Body of pancreas (tissue), 4 donors: ENCODE data around the gene ZNF318. TPM values are rescaled to one million over a fixed set of nuclear protein-coding genes. Genes with fewer than 3 reads are reported as not detected.

Experiments
- ATAC-seq: fragments of 150-250 bp; one replicate; pipeline ENCODE4 v1.9.1; 2016
- DNase-seq, 4 donors: peaks; one replicate each; pipeline ENCODE4 v3.0.0-alpha.2; 2019
- H3K27ac ChIP-seq, 4 donors: fragments of 200-600 bp; sonication (generic); 1 replicate in 3 of 4; 2 replicates in 1 of 4; pipeline versions ENCODE4 v1.5.1 to v1.6.1; 2016 to 2019; ENCODE audit warnings: mild to moderate bottlenecking in 1 of 4, mixed read lengths in 1 of 4, moderate library complexity in 1 of 4
- H3K27me3 ChIP-seq, 2 donors: fragments of 200-600 bp; sonication (generic); one replicate each; pipeline ENCODE4 v1.6.0; 2016; ENCODE audit warnings: mild to moderate bottlenecking in 1 of 2
- H3K36me3 ChIP-seq, 2 donors: fragments of 200-600 bp; sonication (generic); replicated peaks in 1 of 2; 2 replicates each; pipeline ENCODE4 v1.5.1; 2016; ENCODE audit warnings: low read depth in 2 of 2; ENCODE audit not compliant: insufficient read depth in 1 of 2
- H3K4me1 ChIP-seq: fragments of 200-600 bp; sonication (generic); one replicate; pipeline ENCODE4 v1.6.0; 2016
- H3K4me3 ChIP-seq, 2 donors: fragments of 200-600 bp; sonication (generic); 1 replicate in 1 of 2; 2 replicates in 1 of 2; pipeline ENCODE4 v1.5.1; 2016 to 2019
- H3K9me3 ChIP-seq, 3 donors: fragments of 200-600 bp; sonication (generic); 1 replicate in 2 of 3; 2 replicates in 1 of 3; pipeline ENCODE4 v1.5.1; 2016
- CTCF ChIP-seq, 7 experiments: fragments of 450-650 bp in 4 of 7; fragments of 200-600 bp in 3 of 7; sonication (generic) in 3 of 7; IDR thresholded peaks; one replicate each; pipeline ENCODE4 v1.5.1; 2016 to 2019; ENCODE audit warnings: antibody characterized with exemption in 7 of 7
- POLR2A ChIP-seq, 3 donors: fragments of 450-650 bp; IDR thresholded peaks; one replicate each; pipeline ENCODE4 v1.6.1; 2016; ENCODE audit warnings: antibody characterized with exemption in 3 of 3, mild to moderate bottlenecking in 2 of 3
- WGBS, 2 donors: methylation state at CpG; one replicate each; pipeline ENCODE4 v1.1.5; 2017; 5-methylcytosine and 5-hydroxymethylcytosine counted together
- intact Hi-C: fragments of 100-400 bp; cut with DNase I; formaldehyde crosslinking; loops from one replicate; pipeline ENCODE4 v1.15.1; 2023
- total RNA-seq, 2 donors: library from RNA; depleted of rRNA; stranded (reverse); fragments of >200 nt; gene quantifications; one replicate each; pipeline ENCODE4 v1.1.0, GENCODE V29; 2016

ZNF318 gene
- total RNA-seq, 2 donors from 2014 or later: 14.0 to 14.5 TPM

GRCh38 chr6:43367245-43367984, 2.0 kb downstream of the ZNF318 start:
- no peak overlapping the region for H3K27ac ChIP-seq
- ATAC-seq (no peak), DNase-seq (no peak)
- peaks cover 0 to 4% of the 10 kb centered on the region in 2 donors for H3K36me3 ChIP-seq
- H3K9me3 ChIP-seq: no peaks in the 10 kb centered on the region
- TF ChIP-seq POLR2A (IDR thresholded peaks at IDR 0.05) (no peak), CTCF (IDR thresholded peaks at IDR 0.05) (no peak)
- intact Hi-C loops: no loop called here
- H3K4me3 ChIP-seq: no peak overlapping the region
- H3K4me1 ChIP-seq: peaks cover 24% of the 10 kb centered on the region
- WGBS, 2 donors: 76 to 89% methylated on average over 9 of the region's 9 CpGs
- no peaks in the 10 kb centered on the region for H3K27me3 ChIP-seq

GRCh38 chr6:43361269-43361668, 8.2 kb downstream of the ZNF318 start:
- Histone ChIP-seq H3K4me3 (no peak overlapping the region), H3K36me3 (peaks cover 0 to 14% of the 10 kb centered on the region in 2 donors), H3K9me3 (no peaks in the 10 kb centered on the region), H3K27me3 (no peaks in the 10 kb centered on the region), H3K4me1 (peaks cover under 1% of the 10 kb centered on the region), H3K27ac (no peak overlapping the region)
- no peak for DNase-seq
- ATAC-seq: no peak
- 92 to 96% methylated on average over 2 of the region's 2 CpGs for WGBS, 2 donors
- intact Hi-C loops: no loop called here
- no peak for TF ChIP-seq POLR2A (IDR thresholded peaks at IDR 0.05)
- peak in 1 of 7 experiments; percentile 11 for TF ChIP-seq CTCF (IDR thresholded peaks at IDR 0.05)

GRCh38 chr6:43359831-43360230, 9.6 kb downstream of the ZNF318 start:
- no peak for TF ChIP-seq CTCF (IDR thresholded peaks at IDR 0.05)
- TF ChIP-seq POLR2A (IDR thresholded peaks at IDR 0.05): no peak
- Histone ChIP-seq H3K4me1 (no peaks in the 10 kb centered on the region), H3K9me3 (no peaks in the 10 kb centered on the region), H3K27ac (no peak overlapping the region), H3K27me3 (no peaks in the 10 kb centered on the region), H3K4me3 (no peak overlapping the region), H3K36me3 (peaks cover 0 to 18% of the 10 kb centered on the region in 2 donors)
- no peak for DNase-seq
- WGBS, 2 donors: 79 to 88% methylated on average over 1 of the region's 1 CpG
- intact Hi-C loops: no loop called here
- ATAC-seq: no peak

- intact Hi-C loops: no loop called here
Measured at GRCh38 chr6:43359381-43359780, 10.1 kb downstream of the ZNF318 start.

More at GRCh38 chr6:43359381-43359780, 10.1 kb downstream of the ZNF318 start:
- Histone ChIP-seq H3K36me3 (peaks cover 0 to 21% of the 10 kb centered on the region in 2 donors), H3K9me3 (no peaks in the 10 kb centered on the region), H3K27ac (no peak overlapping the region), H3K4me3 (no peak overlapping the region), H3K4me1 (no peaks in the 10 kb centered on the region), H3K27me3 (no peaks in the 10 kb centered on the region)
- ATAC-seq (no peak), DNase-seq (no peak)
- TF ChIP-seq POLR2A (IDR thresholded peaks at IDR 0.05) (no peak), CTCF (IDR thresholded peaks at IDR 0.05) (no peak)
